Measurements from ENCODE around the gene TYSND1. TPM values are rescaled to one million over a fixed set of nuclear protein-coding genes. Genes with fewer than 3 reads are reported as not detected.

Gene TYSND1
- total and polyA plus RNA-seq, 2 of the 13 experiments (the other 11 are each of a cell fraction or from before 2014, with no cell fraction given) = 3.3 to 8.9 TPM

DNA sequence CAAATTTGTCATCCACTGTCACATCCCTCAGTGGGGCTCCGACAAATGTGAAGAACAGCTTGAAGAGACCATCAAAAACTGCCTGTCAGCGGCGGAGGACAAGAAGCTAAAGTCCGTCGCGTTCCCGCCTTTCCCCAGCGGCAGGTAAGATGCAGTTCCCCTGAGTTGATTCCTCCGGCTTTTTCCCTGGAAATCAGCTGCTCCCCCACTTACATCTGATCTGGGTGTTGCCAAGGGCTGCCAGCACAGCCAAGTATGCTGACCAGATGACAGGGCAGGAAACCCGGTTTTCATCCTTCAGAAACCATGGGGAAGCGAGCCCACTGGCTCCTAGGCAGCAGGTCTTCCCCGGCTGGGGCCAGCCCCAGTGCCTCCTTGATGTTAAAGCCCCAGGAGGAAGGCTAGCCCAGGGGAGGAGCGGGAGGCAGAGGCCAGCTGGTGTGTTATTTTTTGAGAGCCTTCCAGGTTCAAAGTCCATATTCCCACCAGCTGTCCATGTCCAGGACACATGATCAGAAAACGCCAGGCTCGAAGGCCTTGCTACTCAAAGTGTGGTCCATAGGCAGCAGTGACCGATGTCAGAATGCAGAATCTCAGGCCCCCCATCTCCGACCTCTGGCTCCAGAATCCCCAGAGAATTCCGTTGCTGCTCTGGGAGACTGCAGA is 37.3 kb downstream of the TYSND1 start (continued):
- TF ChIP-seq RNF219 (CRISPR knock-in tag; IDR thresholded peaks at IDR 0.05) (no peak), TRIM24 (CRISPR knock-in tag; IDR thresholded peaks at IDR 0.05) (peak; percentile 50; the same call in 1 of the 2 replicates), FOXA1 (IDR thresholded peaks at IDR 0.05) (no peak), FOXA1 (CRISPR knock-in tag; IDR thresholded peaks at IDR 0.05) (no peak), TBP (CRISPR knock-in tag; IDR thresholded peaks at IDR 0.05) (no peak), ZNF382 (CRISPR knock-in tag; IDR thresholded peaks at IDR 0.05; ENCODE audit: borderline replicate concordance) (no peak), KLF11 (CRISPR knock-in tag; IDR thresholded peaks at IDR 0.05) (no peak), HMG20A (CRISPR knock-in tag; IDR thresholded peaks at IDR 0.05; ENCODE audit: borderline replicate concordance) (peak; percentile 64; the same call in 1 of the 2 replicates), HNRNPK (IDR thresholded peaks at IDR 0.05; ENCODE audit: low read depth, low read length, poor library complexity, severe bottlenecking) (no peak), CEBPZ (IDR thresholded peaks at IDR 0.05; ENCODE audit: low read length) (no peak), KLF15 (CRISPR knock-in tag; IDR thresholded peaks at IDR 0.05; ENCODE audit: borderline replicate concordance) (no peak), ZNF33A (CRISPR knock-in tag; IDR thresholded peaks at IDR 0.05; ENCODE audit: borderline replicate concordance) (0 out of 2 replicates have a peak, but pooled peaks have one; percentile 28), FOSL1 (CRISPR knock-in tag; IDR thresholded peaks at IDR 0.05; ENCODE audit: borderline replicate concordance) (no peak), NFRKB (IDR thresholded peaks at IDR 0.05) (no peak), SAP130 (CRISPR knock-in tag; IDR thresholded peaks at IDR 0.05; ENCODE audit: low read depth) (peak; percentile 82)
- TF ChIP-seq, protein P1, sequence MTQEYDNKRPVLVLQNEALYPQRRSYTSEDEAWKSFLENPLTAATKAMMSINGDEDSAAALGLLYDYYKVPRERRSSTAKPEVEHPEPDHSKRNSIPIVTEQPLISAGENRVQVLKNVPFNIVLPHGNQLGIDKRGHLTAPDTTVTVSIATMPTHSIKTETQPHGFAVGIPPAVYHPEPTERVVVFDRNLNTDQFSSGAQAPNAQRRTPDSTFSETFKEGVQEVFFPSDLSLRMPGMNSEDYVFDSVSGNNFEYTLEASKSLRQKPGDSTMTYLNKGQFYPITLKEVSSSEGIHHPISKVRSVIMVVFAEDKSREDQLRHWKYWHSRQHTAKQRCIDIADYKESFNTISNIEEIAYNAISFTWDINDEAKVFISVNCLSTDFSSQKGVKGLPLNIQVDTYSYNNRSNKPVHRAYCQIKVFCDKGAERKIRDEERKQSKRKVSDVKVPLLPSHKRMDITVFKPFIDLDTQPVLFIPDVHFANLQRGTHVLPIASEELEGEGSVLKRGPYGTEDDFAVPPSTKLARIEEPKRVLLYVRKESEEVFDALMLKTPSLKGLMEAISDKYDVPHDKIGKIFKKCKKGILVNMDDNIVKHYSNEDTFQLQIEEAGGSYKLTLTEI (CRISPR knock-in tag; conservative IDR thresholded peaks at IDR 0.05) = no peak
- TF ChIP-seq, protein P2, sequence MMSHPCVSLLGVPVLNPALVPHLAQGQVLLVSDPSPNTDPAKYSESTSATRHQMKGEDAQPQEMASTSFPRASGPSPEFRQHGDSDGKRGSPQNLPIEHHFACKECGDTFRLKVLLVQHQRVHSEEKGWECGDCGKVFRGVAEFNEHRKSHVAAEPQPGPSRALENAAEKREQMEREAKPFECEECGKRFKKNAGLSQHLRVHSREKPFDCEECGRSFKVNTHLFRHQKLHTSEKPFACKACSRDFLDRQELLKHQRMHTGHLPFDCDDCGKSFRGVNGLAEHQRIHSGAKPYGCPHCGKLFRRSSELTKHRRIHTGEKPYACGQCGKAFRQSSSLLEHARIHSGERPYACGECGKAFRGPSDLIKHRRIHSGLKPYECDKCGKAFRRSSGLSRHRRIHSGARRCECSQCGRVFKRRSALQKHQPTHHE (CRISPR knock-in tag; IDR thresholded peaks at IDR 0.05; ENCODE audit: borderline replicate concordance) = 0 out of 2 replicates have a peak, but pooled peaks have one; percentile 68
- TF ChIP-seq, protein P3, sequence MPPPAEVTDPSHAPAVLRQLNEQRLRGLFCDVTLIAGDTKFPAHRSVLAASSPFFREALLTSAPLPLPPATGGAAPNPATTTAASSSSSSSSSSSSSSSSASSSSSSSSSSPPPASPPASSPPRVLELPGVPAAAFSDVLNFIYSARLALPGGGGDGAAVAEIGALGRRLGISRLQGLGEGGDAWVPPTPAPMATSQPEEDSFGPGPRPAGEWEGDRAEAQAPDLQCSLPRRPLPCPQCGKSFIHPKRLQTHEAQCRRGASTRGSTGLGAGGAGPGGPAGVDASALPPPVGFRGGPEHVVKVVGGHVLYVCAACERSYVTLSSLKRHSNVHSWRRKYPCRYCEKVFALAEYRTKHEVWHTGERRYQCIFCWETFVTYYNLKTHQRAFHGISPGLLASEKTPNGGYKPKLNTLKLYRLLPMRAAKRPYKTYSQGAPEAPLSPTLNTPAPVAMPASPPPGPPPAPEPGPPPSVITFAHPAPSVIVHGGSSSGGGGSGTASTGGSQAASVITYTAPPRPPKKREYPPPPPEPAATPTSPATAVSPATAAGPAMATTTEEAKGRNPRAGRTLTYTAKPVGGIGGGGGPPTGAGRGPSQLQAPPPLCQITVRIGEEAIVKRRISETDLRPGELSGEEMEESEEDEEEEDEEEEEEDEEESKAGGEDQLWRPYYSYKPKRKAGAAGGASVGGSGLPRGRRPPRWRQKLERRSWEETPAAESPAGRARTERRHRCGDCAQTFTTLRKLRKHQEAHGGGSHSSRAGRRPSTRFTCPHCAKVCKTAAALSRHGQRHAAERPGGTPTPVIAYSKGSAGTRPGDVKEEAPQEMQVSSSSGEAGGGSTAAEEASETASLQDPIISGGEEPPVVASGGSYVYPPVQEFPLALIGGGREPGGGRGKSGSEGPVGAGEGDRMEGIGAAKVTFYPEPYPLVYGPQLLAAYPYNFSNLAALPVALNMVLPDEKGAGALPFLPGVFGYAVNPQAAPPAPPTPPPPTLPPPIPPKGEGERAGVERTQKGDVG (CRISPR knock-in tag; IDR thresholded peaks at IDR 0.05; ENCODE audit: borderline replicate concordance) = 0 out of 2 replicates have a peak, but pooled peaks have one; percentile 78

All from HepG2 (cell line).